OCI-LY7 (cell line): ENCODE results near the gene TTC38. TPM values are rescaled to one million over a fixed set of nuclear protein-coding genes. Genes with fewer than 3 reads are reported as not detected.
"Not testable (repeated sequence)": the region's sequence is repeated elsewhere in the genome, so short reads cannot be mapped to it uniquely, and the experiment has no call there.

Source experiments
- BruUV-seq: library from RNA; stranded (reverse); fragments of 400-500 nt; replicated peaks from 2 replicates; lab custom pipeline; 2021; lab: Mats Ljungman, UMichigan
- CTCF ChIA-PET: fragments of 300-600 bp; sonication (Branson Sonifier 250); formaldehyde crosslinking; loops from one replicate; lab custom pipeline; 2022; ENCODE audit warnings: antibody characterized with exemption; ENCODE audit not compliant: unreplicated experiment; lab: Charles Lee
- POLR2A ChIA-PET: fragments of 300-600 bp; sonication (Branson Sonifier 250); formaldehyde crosslinking; loops from one replicate; lab custom pipeline; 2022; ENCODE audit warnings: antibody characterized with exemption; lab: Charles Lee
- DNase-seq: peaks from one replicate; pipeline ENCODE4 v3.0.0-alpha.2; 2015; ENCODE audit warnings: low spot score
- H2AFZ ChIP-seq: fragments of 200-600 bp; sonication (generic), shearing (Covaris generic); 2 replicates; pipeline ENCODE4 v1.6.1; 2014; ENCODE audit warnings: mild to moderate bottlenecking, antibody characterized with exemption, low read length, moderate library complexity
- H3K27ac ChIP-seq: fragments of 200-600 bp; sonication (generic); 2 replicates; pipeline ENCODE4 v1.5.1; 2014; ENCODE audit warnings: mixed run types, low read depth, mild to moderate bottlenecking, moderate library complexity, low read length, inconsistent platforms; ENCODE audit not compliant: poor library complexity, severe bottlenecking
- H3K36me3 ChIP-seq: fragments of 200-600 bp; sonication (generic); 2 replicates; pipeline ENCODE4 v1.6.1; 2014; ENCODE audit warnings: mild to moderate bottlenecking, antibody characterized with exemption, low read length, moderate library complexity, mixed read lengths; ENCODE audit not compliant: insufficient read depth
- H3K4me1 ChIP-seq: fragments of 200-600 bp; sonication (generic); 2 replicates; pipeline ENCODE4 v1.5.1; 2014; ENCODE audit warnings: mild to moderate bottlenecking, low read length; ENCODE audit not compliant: insufficient read depth, poor library complexity, severe bottlenecking
- H3K4me2 ChIP-seq: fragments of 200-600 bp; sonication (generic); 2 replicates; pipeline ENCODE4 v1.6.1; 2014; ENCODE audit warnings: mild to moderate bottlenecking, low read length
- H3K4me3 ChIP-seq: fragments of 200-600 bp; sonication (generic); 2 replicates; pipeline ENCODE4 v1.5.1; 2014; ENCODE audit warnings: mild to moderate bottlenecking, low read depth, low read length; ENCODE audit not compliant: poor library complexity, severe bottlenecking
- H3K79me2 ChIP-seq: fragments of 200-600 bp; sonication (generic); 2 replicates; pipeline ENCODE4 v1.6.1; 2016; ENCODE audit warnings: low read depth, mild to moderate bottlenecking, low read length, moderate library complexity, mixed read lengths; ENCODE audit not compliant: insufficient read depth
- H3K9me2 ChIP-seq: fragments of 200-600 bp; sonication (generic); 2 replicates; pipeline ENCODE4 v1.6.1; 2016; ENCODE audit warnings: mild to moderate bottlenecking, low read length, mixed read lengths; ENCODE audit not compliant: insufficient read depth
- H3K9me3 ChIP-seq: fragments of 200-600 bp; sonication (generic); 2 replicates; pipeline ENCODE4 v1.6.1; 2014; ENCODE audit warnings: mild to moderate bottlenecking, mixed run types, low read length, mixed read lengths
- H4K20me1 ChIP-seq: fragments of 200-600 bp; sonication (generic); 2 replicates; pipeline ENCODE4 v1.6.1; 2014; ENCODE audit warnings: mild to moderate bottlenecking, antibody characterized with exemption, low read length, moderate library complexity, mixed read lengths; ENCODE audit not compliant: insufficient read depth
- CTCF ChIP-seq: fragments of 200-600 bp; sonication (generic); conservative IDR thresholded peaks from 2 replicates; pipeline ENCODE4 v1.5.1; 2014; ENCODE audit warnings: mild to moderate bottlenecking, antibody characterized with exemption, low read length, moderate library complexity, mixed read lengths
- EZH2phosphoT487 ChIP-seq: fragments of 200-600 bp; sonication (generic); IDR thresholded peaks from 2 replicates; pipeline ENCODE4 v1.6.1; 2018; ENCODE audit warnings: low read depth, borderline replicate concordance, mild to moderate bottlenecking, mixed run types, antibody characterized with exemption, low read length, moderate library complexity, mixed read lengths
- intact Hi-C: fragments of 100-400 bp; cut with micrococcal nuclease; formaldehyde crosslinking; loops from one replicate; pipeline ENCODE4 v1.10.0; 2022; ENCODE audit not compliant: unreplicated experiment
- total RNA-seq, 2 experiments: library from RNA; depleted of rRNA in 1 of 2; stranded (reverse); fragments of >200 nt in 1 of 2; shearing (Covaris generic) in 1 of 2; gene quantifications; 2 replicates each; pipeline ENCODE4 v1.2.3, GENCODE V29; 2014 to 2022

Gene TTC38
- total RNA-seq, 2 experiments from 2014 or later, result 0.44 to 2.7 TPM

- Histone ChIP-seq H3K4me1 (no peaks in the 10 kb centered on the region), H3K36me3 (peaks cover 92% of the 10 kb centered on the region), H3K9me2 (no peaks in the 10 kb centered on the region), H3K4me2 (no peak overlapping the region), H3K79me2 (peaks cover 63% of the 10 kb centered on the region), H3K9me3 (no peaks in the 10 kb centered on the region), H3K27ac (no peak overlapping the region), H4K20me1 (0 out of 2 replicates have a peak, but pooled peaks cover 3% of the 10 kb centered on the region), H2AFZ (no peak overlapping the region), H3K4me3 (no peak overlapping the region)
- BruUV-seq, result TSS peak; percentile 68
- TF ChIP-seq EZH2phosphoT487 (no peak), CTCF (no peak)
- no peak for DNase-seq
- intact Hi-C loops, result no loop called here
- POLR2A ChIA-PET, result no interaction called here
- CTCF ChIA-PET, result no interaction called here
Measured at GRCh38 chr22:46308283-46308988, 40.6 kb downstream of the TTC38 start.

GRCh38 chr22:46309526-46310085 lies 41.8 kb downstream of the TTC38 start:
- Histone ChIP-seq H3K9me3 (no peaks in the 10 kb centered on the region), H3K27ac (no peak overlapping the region), H2AFZ (no peak overlapping the region), H3K79me2 (peaks cover 51% of the 10 kb centered on the region), H3K4me1 (no peaks in the 10 kb centered on the region), H3K4me3 (no peak overlapping the region), H4K20me1 (0 out of 2 replicates have a peak, but pooled peaks cover 3% of the 10 kb centered on the region), H3K4me2 (no peak overlapping the region), H3K36me3 (peaks cover 92% of the 10 kb centered on the region), H3K9me2 (no peaks in the 10 kb centered on the region)
- DNase-seq, result no peak
- BruUV-seq, result no TSS peak
- TF ChIP-seq EZH2phosphoT487 (no peak), CTCF (no peak)
- CTCF ChIA-PET, result no interaction called here
- intact Hi-C loops, result loop anchor here (10.0 kb wide), 1 partner anchor 315 kb away; no protein-coding TSS in a partner anchor
- POLR2A ChIA-PET, result interaction anchor here (0.6 kb wide), 1 partner anchor 285 kb away, joined by 3 read pairs; no protein-coding TSS in a partner anchor

GRCh38 chr22:46312056-46312455 lies 44.2 kb downstream of the TTC38 start:
- Histone ChIP-seq H4K20me1 (0 out of 2 replicates have a peak, but pooled peaks cover under 1% of the 10 kb centered on the region), H3K4me2 (no peak overlapping the region), H2AFZ (no peak overlapping the region), H3K4me3 (no peak overlapping the region), H3K9me3 (no peaks in the 10 kb centered on the region), H3K9me2 (no peaks in the 10 kb centered on the region), H3K4me1 (no peaks in the 10 kb centered on the region), H3K36me3 (peaks cover 92% of the 10 kb centered on the region), H3K27ac (no peak overlapping the region), H3K79me2 (peaks cover 28% of the 10 kb centered on the region)
- POLR2A ChIA-PET, result no interaction called here
- no peak for TF ChIP-seq EZH2phosphoT487
- no peak for TF ChIP-seq CTCF
- DNase-seq, result no peak
- intact Hi-C loops, result loop anchor here (10.0 kb wide), 1 partner anchor 317 kb away; no protein-coding TSS in a partner anchor
- BruUV-seq, result no TSS peak
- CTCF ChIA-PET, result no interaction called here

- H3K4me3 ChIP-seq, H4K20me1 ChIP-seq, POLR2A ChIA-PET, H3K9me2 ChIP-seq, H3K27ac ChIP-seq, H2AFZ ChIP-seq, H3K9me3 ChIP-seq, BruUV-seq, H3K4me2 ChIP-seq, DNase-seq, H3K4me1 ChIP-seq: not testable (repeated sequence)
- H3K79me2 ChIP-seq, result peaks cover 20% of the 10 kb centered on the region; the same call in 1 of the 2 replicates
- intact Hi-C loops, result loop anchor here (10.0 kb wide), 1 partner anchor 318 kb away; no protein-coding TSS in a partner anchor
- CTCF ChIA-PET, result interaction anchor here (0.5 kb wide), 1 partner anchor 194 kb away, joined by 4 read pairs; no protein-coding TSS in a partner anchor
- H3K36me3 ChIP-seq, result peaks cover 92% of the 10 kb centered on the region
Measured at GRCh38 chr22:46312848-46313247, 45.0 kb downstream of the TTC38 start.
